Esophagus muscularis mucosa (tissue), 4 donors: Measurements from ENCODE around the gene PHLDA1. TPM values are rescaled to one million over a fixed set of nuclear protein-coding genes. Genes with fewer than 3 reads are reported as not detected.

Experiments
- DNase-seq: peaks from one replicate; pipeline ENCODE4 v3.0.0-alpha.2; 2017; ENCODE audit errors: extremely low spot score
- H3K27ac ChIP-seq, 4 donors: fragments of 200-600 bp; sonication (generic); replicated peaks in 1 of 4; 1 replicate in 3 of 4; 2 replicates in 1 of 4; pipeline ENCODE4 v1.5.1; 2016 to 2019; ENCODE audit warnings: mild to moderate bottlenecking in 1 of 4
- H3K27me3 ChIP-seq, 4 donors: fragments of 200-600 bp; sonication (generic); one replicate each; pipeline versions ENCODE4 v1.5.1 to v1.6.0; 2016 to 2019
- H3K36me3 ChIP-seq, 4 donors: fragments of 200-600 bp; sonication (generic); one replicate each; pipeline ENCODE4 v1.5.1; 2016 to 2019
- H3K4me1 ChIP-seq, 4 donors: fragments of 200-600 bp; sonication (generic); one replicate each; pipeline ENCODE4 v1.5.1; 2016 to 2019
- H3K4me3 ChIP-seq, 4 donors: fragments of 200-600 bp; sonication (generic); 1 replicate in 2 of 4; 2 replicates in 2 of 4; pipeline ENCODE4 v1.5.1; 2016 to 2019; ENCODE audit warnings: mild to moderate bottlenecking in 4 of 4, moderate library complexity in 1 of 4
- H3K9me3 ChIP-seq, 4 donors: fragments of 200-600 bp; sonication (generic); 1 replicate in 3 of 4; 2 replicates in 1 of 4; pipeline ENCODE4 v1.5.1; 2016 to 2019
- CTCF ChIP-seq, 3 experiments: fragments of 200-600 bp in 2 of 3; fragments of 450-650 bp in 1 of 3; sonication (generic) in 2 of 3; IDR thresholded peaks; one replicate each; pipeline ENCODE4 v1.5.1; 2017 to 2019; ENCODE audit warnings: antibody characterized with exemption in 3 of 3, mild to moderate bottlenecking in 2 of 3, moderate library complexity in 1 of 3
- EP300 ChIP-seq: sonication (generic); formaldehyde crosslinking; IDR thresholded peaks from one replicate; pipeline ENCODE4 v1.6.1; 2017; ENCODE audit warnings: antibody characterized with exemption
- POLR2A ChIP-seq: fragments of 450-650 bp; IDR thresholded peaks from one replicate; pipeline ENCODE4 v1.6.1; 2017; ENCODE audit warnings: antibody characterized with exemption, moderate library complexity, mild to moderate bottlenecking, low read depth
- POLR2AphosphoS5 ChIP-seq, 2 donors: sonication (generic); formaldehyde crosslinking; IDR thresholded peaks; one replicate each; pipeline ENCODE4 v1.6.1; 2017; ENCODE audit warnings: antibody characterized with exemption in 2 of 2
- WGBS: methylation state at CpG from one replicate; pipeline ENCODE4 v1.1.5; 2018; 5-methylcytosine and 5-hydroxymethylcytosine counted together
- intact Hi-C: fragments of 100-400 bp; cut with DNase I; formaldehyde crosslinking; loops from one replicate; pipeline ENCODE4 v1.15.1; 2023
- total RNA-seq, 4 donors: library from RNA; depleted of rRNA; stranded (reverse); fragments of >200 nt; gene quantifications; one replicate each; pipeline versions ENCODE4 v1.1.0 to v1.2.1, GENCODE V29; 2016

Gene PHLDA1
- total RNA-seq, 4 donors from 2014 or later, result 5.0 to 25.3 (median 6.1) TPM

GRCh38 chr12:76007640-76008039, 23.9 kb downstream of the PHLDA1 start:
- TF ChIP-seq EP300 (no peak), POLR2A (no peak)
- 89% methylated on average over 8 of the region's 8 CpGs for WGBS
- Histone ChIP-seq H3K4me3 (no peak overlapping the region), H3K4me1 (no peaks in the 10 kb centered on the region), H3K27me3 (no peaks in the 10 kb centered on the region), H3K27ac (no peak overlapping the region), H3K36me3 (no peaks in the 10 kb centered on the region), H3K9me3 (no peaks in the 10 kb centered on the region)
- no peak for DNase-seq
- intact Hi-C loops, result no loop called here

DNA sequence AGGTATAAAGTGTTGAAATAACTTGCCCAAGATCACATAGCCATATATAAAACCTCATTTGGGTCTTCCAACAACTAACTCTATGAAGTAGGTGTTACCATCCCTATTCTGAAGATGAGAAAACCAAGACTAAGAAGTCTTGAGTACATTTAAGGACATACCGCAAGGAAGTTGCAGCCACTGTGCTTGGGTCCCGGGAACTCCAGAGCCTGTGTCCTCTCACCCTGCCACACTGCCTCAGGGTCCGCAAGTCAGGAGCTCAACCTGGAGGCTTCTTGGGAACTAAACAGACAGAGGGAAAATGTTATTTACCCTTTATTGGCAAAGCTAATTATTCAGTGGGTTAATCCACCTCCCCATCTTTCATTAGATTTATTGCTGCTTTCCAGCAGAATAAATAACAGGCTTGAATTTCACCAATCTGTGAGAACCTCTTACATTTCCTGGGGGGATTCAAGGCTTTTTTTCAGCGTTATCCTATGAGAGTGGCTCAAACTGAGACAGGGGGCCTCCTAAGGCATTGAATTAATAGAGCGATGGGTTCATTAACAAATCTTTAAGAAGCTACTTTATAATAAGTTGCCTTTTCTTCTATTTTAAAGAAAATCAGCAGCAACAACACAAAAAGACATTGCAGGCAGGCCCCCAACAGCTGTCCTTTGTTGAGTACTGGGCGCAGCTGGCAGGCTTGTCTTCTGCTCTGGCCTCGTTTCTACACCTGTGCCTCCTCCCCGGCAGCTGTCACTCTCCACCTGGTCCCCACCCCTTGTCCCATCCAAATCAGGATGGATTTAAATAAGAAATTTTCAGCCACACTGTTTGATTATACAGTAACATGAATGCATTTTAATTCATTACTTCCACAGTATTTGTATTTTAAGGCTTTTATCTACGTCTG, 25.3 kb downstream of the PHLDA1 start:
- Histone ChIP-seq H3K27me3 (no peaks in the 10 kb centered on the region), H3K36me3 (no peaks in the 10 kb centered on the region), H3K4me3 (no peak overlapping the region), H3K4me1 (no peaks in the 10 kb centered on the region), H3K9me3 (no peaks in the 10 kb centered on the region), H3K27ac (no peak overlapping the region)
- DNase-seq, result no peak
- intact Hi-C loops, result no loop called here
- TF ChIP-seq POLR2A, result no peak
- WGBS, result 91% methylated on average over 9 of the region's 9 CpGs

DNA sequence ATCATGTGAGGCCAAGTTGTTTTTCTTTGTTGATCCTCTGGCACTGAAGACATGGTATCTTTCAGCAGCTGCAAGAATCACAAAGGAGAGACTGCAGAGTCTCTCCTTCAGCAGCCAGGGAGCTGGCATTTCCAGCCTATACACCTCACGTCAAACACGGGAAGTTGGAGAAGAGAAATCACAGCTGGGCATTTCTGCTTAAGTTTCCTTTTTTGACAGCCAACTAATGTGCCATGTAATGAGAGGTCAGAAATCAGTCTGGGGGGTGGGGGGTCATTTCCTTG, 28.3 kb downstream of the PHLDA1 start:
- Histone ChIP-seq H3K9me3 (no peaks in the 10 kb centered on the region), H3K27me3 (no peaks in the 10 kb centered on the region), H3K4me1 (no peaks in the 10 kb centered on the region), H3K27ac (no peak overlapping the region), H3K36me3 (no peaks in the 10 kb centered on the region), H3K4me3 (no peak overlapping the region)
- TF ChIP-seq POLR2AphosphoS5 (IDR thresholded peaks at IDR 0.05) (no peak), POLR2A (no peak)
- intact Hi-C loops, result no loop called here
- no peak for DNase-seq
- 50% methylated on average over 2 of the region's 2 CpGs for WGBS

GRCh38 chr12:76002598-76003354, 28.8 kb downstream of the PHLDA1 start:
- H3K9me3 ChIP-seq, result no peaks in the 10 kb centered on the region
- H3K27me3 ChIP-seq, result no peaks in the 10 kb centered on the region
- TF ChIP-seq POLR2AphosphoS5 (IDR thresholded peaks at IDR 0.05), result no peak
- no peak for TF ChIP-seq CTCF (IDR thresholded peaks at IDR 0.05)
- no peak for TF ChIP-seq POLR2A
- TF ChIP-seq EP300, result no peak
- H3K4me3 ChIP-seq, result no peak overlapping the region
- H3K36me3 ChIP-seq, result no peaks in the 10 kb centered on the region
- intact Hi-C loops, result no loop called here
- 71% methylated on average over 1 of the region's 1 CpG for WGBS
- H3K27ac ChIP-seq, result no peak overlapping the region
- no peaks in the 10 kb centered on the region for H3K4me1 ChIP-seq
- DNase-seq, result no peak

- no peak for DNase-seq
- 92% methylated on average over 4 of the region's 4 CpGs for WGBS
These were observed 33.1 kb downstream of the PHLDA1 start for GRCh38 chr12:75998292-75999063.

More at GRCh38 chr12:75998292-75999063, 33.1 kb downstream of the PHLDA1 start:
- intact Hi-C loops, result no loop called here
- Histone ChIP-seq H3K9me3 (no peaks in the 10 kb centered on the region), H3K27me3 (no peaks in the 10 kb centered on the region), H3K36me3 (no peaks in the 10 kb centered on the region), H3K27ac (no peak overlapping the region), H3K4me1 (no peaks in the 10 kb centered on the region), H3K4me3 (no peak overlapping the region)
- no peak for TF ChIP-seq POLR2A
- no peak for TF ChIP-seq EP300
- no peak for TF ChIP-seq CTCF (IDR thresholded peaks at IDR 0.05)
- TF ChIP-seq POLR2AphosphoS5 (IDR thresholded peaks at IDR 0.05), result no peak
